Tibial artery (tissue), 4 donors: Measurements from ENCODE around the gene DIS3L.

ENCODE experiments used
- DNase-seq, 2 donors: peaks; one replicate each; pipeline ENCODE4 v3.0.0-alpha.2; 2019
- H3K27ac ChIP-seq, 2 donors: fragments of 200-600 bp; sonication (generic) in 1 of 2; 1 replicate in 1 of 2; 2 replicates in 1 of 2; pipeline ENCODE4 v1.5.1; 2018 to 2019; ENCODE audit warnings: mild to moderate bottlenecking in 1 of 2
- H3K27me3 ChIP-seq, 2 donors: fragments of 200-600 bp; sonication (generic) in 1 of 2; one replicate each; pipeline versions ENCODE4 v1.5.1 to v1.6.0; 2016 to 2019
- H3K36me3 ChIP-seq, 3 donors: fragments of 200-600 bp; sonication (generic) in 2 of 3; one replicate each; pipeline ENCODE4 v1.5.1; 2016 to 2019; ENCODE audit warnings: mild to moderate bottlenecking in 2 of 3
- H3K4me1 ChIP-seq, 4 donors: fragments of 200-600 bp; sonication (generic) in 2 of 4; 1 replicate in 3 of 4; 2 replicates in 1 of 4; pipeline ENCODE4 v1.5.1; 2016 to 2019
- H3K4me3 ChIP-seq, 2 donors: fragments of 200-600 bp; sonication (generic) in 1 of 2; 1 replicate in 1 of 2; 2 replicates in 1 of 2; pipeline ENCODE4 v1.5.1; 2018 to 2019; ENCODE audit warnings: mild to moderate bottlenecking in 2 of 2
- H3K9me3 ChIP-seq, 3 donors: fragments of 200-600 bp; sonication (generic) in 1 of 3; one replicate each; pipeline ENCODE4 v1.5.1; 2016 to 2019
- CTCF ChIP-seq, 2 experiments: fragments of 200-600 bp in 1 of 2; fragments of 450-650 bp in 1 of 2; IDR thresholded peaks; one replicate each; pipeline ENCODE4 v1.5.1; 2017 to 2019; ENCODE audit warnings: antibody characterized with exemption in 2 of 2, mild to moderate bottlenecking in 1 of 2, moderate library complexity in 1 of 2
- intact Hi-C: fragments of 100-400 bp; cut with DNase I; formaldehyde crosslinking; loops from one replicate; pipeline ENCODE4 v1.15.0; 2023; ENCODE audit warnings: low total_unique reads

DIS3L gene

DNA sequence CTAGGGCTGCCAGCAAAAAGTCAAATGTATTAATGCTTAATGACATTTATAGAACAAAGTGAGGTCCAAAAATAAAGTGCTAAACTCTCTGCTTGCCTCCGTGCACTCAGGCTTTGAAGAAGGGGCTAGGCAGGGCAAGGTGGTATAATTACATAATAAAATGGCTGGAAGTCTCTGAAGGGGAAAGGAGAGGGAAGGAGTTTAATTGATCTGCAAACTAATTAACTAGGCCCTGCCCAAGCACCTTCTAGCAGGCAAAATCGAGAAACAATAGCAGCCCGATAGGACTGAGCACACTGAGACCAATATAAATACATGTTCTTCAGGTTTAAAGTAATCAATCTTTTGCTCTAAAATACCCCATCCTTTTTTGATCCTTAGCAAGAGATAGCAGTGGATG is 13.0 kb downstream of the DIS3L start:
- no peaks in the 10 kb centered on the region for H3K9me3 ChIP-seq
- no peak overlapping the region for H3K4me3 ChIP-seq
- H3K27me3 ChIP-seq = no peaks in the 10 kb centered on the region
- peaks cover 24 to 86% (median 72%) of the 10 kb centered on the region in 3 donors for H3K36me3 ChIP-seq
- no peaks in the 10 kb centered on the region for H3K4me1 ChIP-seq
- DNase-seq = no peak
- intact Hi-C loops = no loop called here
- no peak for TF ChIP-seq CTCF (IDR thresholded peaks at IDR 0.05)
- H3K27ac ChIP-seq = no peak overlapping the region

DNA sequence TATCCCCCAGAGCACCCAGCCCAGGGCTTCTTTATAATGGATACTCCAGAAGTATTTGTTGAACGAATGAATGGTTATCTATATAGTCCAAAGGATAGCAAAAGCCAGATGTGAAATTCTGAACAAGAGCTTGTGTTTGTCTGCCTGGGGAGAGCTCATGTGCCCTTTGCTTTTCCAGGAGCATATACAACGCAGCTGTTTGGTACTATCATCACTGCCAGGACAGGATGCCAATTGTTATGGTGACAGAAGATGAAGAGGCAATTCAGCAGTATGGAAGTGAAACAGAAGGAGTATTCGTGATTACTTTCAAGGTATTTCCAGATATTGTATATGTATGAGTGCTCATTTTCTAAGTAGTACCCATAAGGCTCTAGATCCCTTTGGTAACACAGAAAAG is 15.2 kb downstream of the DIS3L start:
- no peaks in the 10 kb centered on the region for H3K4me1 ChIP-seq
- TF ChIP-seq CTCF (IDR thresholded peaks at IDR 0.05) = no peak
- no peak for DNase-seq
- peaks cover 40 to 88% (median 84%) of the 10 kb centered on the region in 3 donors for H3K36me3 ChIP-seq
- intact Hi-C loops = no loop called here
- H3K4me3 ChIP-seq = no peak overlapping the region
- H3K27me3 ChIP-seq = no peaks in the 10 kb centered on the region
- H3K27ac ChIP-seq = no peak overlapping the region
- H3K9me3 ChIP-seq = no peaks in the 10 kb centered on the region

GRCh38 chr15:66309828-66310227 is 16.5 kb downstream of the DIS3L start:
- no peaks in the 10 kb centered on the region for H3K27me3 ChIP-seq
- H3K9me3 ChIP-seq = no peaks in the 10 kb centered on the region
- no peak for TF ChIP-seq CTCF (IDR thresholded peaks at IDR 0.05)
- H3K36me3 ChIP-seq = peaks cover 40 to 96% (median 94%) of the 10 kb centered on the region in 3 donors
- no peaks in the 10 kb centered on the region for H3K4me1 ChIP-seq
- H3K4me3 ChIP-seq = no peak overlapping the region
- no peak for DNase-seq
- H3K27ac ChIP-seq = no peak overlapping the region
- intact Hi-C loops = no loop called here

GRCh38 chr15:66310786-66311185 is 17.4 kb downstream of the DIS3L start:
- peaks cover 50 to 98% (median 92%) of the 10 kb centered on the region in 3 donors for H3K36me3 ChIP-seq
- intact Hi-C loops = no loop called here
- no peaks in the 10 kb centered on the region for H3K9me3 ChIP-seq
- DNase-seq = no peak
- H3K4me3 ChIP-seq = no peak overlapping the region
- no peak for TF ChIP-seq CTCF (IDR thresholded peaks at IDR 0.05)
- H3K27me3 ChIP-seq = no peaks in the 10 kb centered on the region
- H3K27ac ChIP-seq = no peak overlapping the region
- no peaks in the 10 kb centered on the region for H3K4me1 ChIP-seq

GRCh38 chr15:66312144-66312543 is 18.8 kb downstream of the DIS3L start:
- TF ChIP-seq CTCF (IDR thresholded peaks at IDR 0.05) = no peak
- intact Hi-C loops = no loop called here
- no peak overlapping the region for H3K27ac ChIP-seq
- H3K9me3 ChIP-seq = no peaks in the 10 kb centered on the region
- no peaks in the 10 kb centered on the region for H3K27me3 ChIP-seq
- H3K36me3 ChIP-seq = peaks cover 60 to 98% (median 88%) of the 10 kb centered on the region in 3 donors
- H3K4me3 ChIP-seq = no peak overlapping the region
- no peak for DNase-seq
- no peaks in the 10 kb centered on the region for H3K4me1 ChIP-seq

- Histone ChIP-seq H3K4me3 (no peak overlapping the region), H3K4me1 (no peaks in the 10 kb centered on the region), H3K27me3 (no peaks in the 10 kb centered on the region), H3K9me3 (no peaks in the 10 kb centered on the region), H3K27ac (no peak overlapping the region), H3K36me3 (peaks cover 65 to 96% (median 96%) of the 10 kb centered on the region in 3 donors)
- intact Hi-C loops = no loop called here
- no peak for DNase-seq
- no peak for TF ChIP-seq CTCF (IDR thresholded peaks at IDR 0.05)
Observed at GRCh38 chr15:66323312-66323928, 30.1 kb downstream of the DIS3L start.
